ENCODE measurements around the gene BANF1. TPM values are rescaled to one million over a fixed set of nuclear protein-coding genes. Genes with fewer than 3 reads are reported as not detected.

BANF1 gene
- total RNA-seq, 1 experiment from 2014 or later, result 269 TPM

DNA sequence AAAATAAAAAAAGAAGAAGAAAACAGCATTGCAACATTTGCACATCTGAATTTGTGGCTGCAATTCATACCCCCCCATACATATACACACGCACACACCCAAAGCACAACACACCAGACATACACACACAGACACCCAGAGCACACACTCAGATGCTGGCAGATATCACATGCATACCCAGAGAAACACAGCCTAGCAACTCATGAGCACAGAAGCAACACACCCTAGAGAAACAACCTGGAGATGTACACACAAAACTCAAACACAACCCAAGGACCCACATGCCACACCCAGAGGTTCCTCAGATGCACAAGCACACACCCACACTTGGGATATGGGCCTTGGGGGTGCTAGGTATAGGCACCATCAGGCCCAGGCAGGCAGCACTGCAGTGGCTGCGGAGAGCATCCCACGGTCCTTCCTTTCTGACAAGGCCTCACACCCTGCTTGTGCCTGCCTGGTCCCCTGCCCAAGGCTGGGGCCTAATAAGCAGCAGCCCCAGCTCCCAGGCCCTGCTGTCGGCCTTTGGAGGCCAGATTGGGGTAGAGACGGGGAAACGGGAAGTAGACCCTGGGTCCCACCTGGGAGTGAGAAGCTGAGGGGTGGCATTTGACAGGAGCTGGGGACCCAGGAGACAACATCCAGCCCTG is 12.6 kb downstream of the BANF1 start:
- TF ChIP-seq ZNF396 (CRISPR knock-in tag; IDR thresholded peaks at IDR 0.05; ENCODE audit: borderline replicate concordance) (no peak), ZNF263 (CRISPR knock-in tag; IDR thresholded peaks at IDR 0.05; ENCODE audit: low read depth) (no peak), GRHL2 (CRISPR knock-in tag; IDR thresholded peaks at IDR 0.05; ENCODE audit: insufficient replicate concordance, severe bottlenecking) (no peak), ZNF232 (CRISPR knock-in tag; IDR thresholded peaks at IDR 0.05) (no peak), EMX1 (CRISPR knock-in tag; IDR thresholded peaks at IDR 0.05) (no peak), JAZF1 (CRISPR knock-in tag; IDR thresholded peaks at IDR 0.05) (no peak), ATF1 (CRISPR knock-in tag; IDR thresholded peaks at IDR 0.05) (no peak), NFATC4 (CRISPR knock-in tag; IDR thresholded peaks at IDR 0.05) (no peak), RELA (CRISPR knock-in tag; IDR thresholded peaks at IDR 0.05; ENCODE audit: borderline replicate concordance) (no peak), TCF7 (CRISPR knock-in tag; IDR thresholded peaks at IDR 0.05; ENCODE audit: low read depth) (no peak), CREB1 (CRISPR knock-in tag; IDR thresholded peaks at IDR 0.05) (no peak)
- TF ChIP-seq, protein P1, sequence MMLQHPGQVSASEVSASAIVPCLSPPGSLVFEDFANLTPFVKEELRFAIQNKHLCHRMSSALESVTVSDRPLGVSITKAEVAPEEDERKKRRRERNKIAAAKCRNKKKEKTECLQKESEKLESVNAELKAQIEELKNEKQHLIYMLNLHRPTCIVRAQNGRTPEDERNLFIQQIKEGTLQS (CRISPR knock-in tag; conservative IDR thresholded peaks at IDR 0.05), result no peak
- H3K27me3 Mint-ChIP-seq (ENCODE audit: low read depth), result peaks cover 22% of the 10 kb centered on the region
- no peaks in the 10 kb centered on the region for H3K4me1 Mint-ChIP-seq
- no peaks in the 10 kb centered on the region for H3K9me3 Mint-ChIP-seq
- POLR2A ChIA-PET, result no interaction called here
- DNase-seq (ENCODE audit: low spot score) (no peak), ATAC-seq (no peak)
- no peaks in the 10 kb centered on the region for H3K36me3 Mint-ChIP-seq
- no peak overlapping the region for H3K4me3 Mint-ChIP-seq
- CTCF ChIA-PET, result interaction anchor here (0.6 to 1.6 kb wide), 4 partner anchors 31 to 235 kb away, joined by 3 to 4 read pairs (median 4); partner anchors contain the start of gene CCDC85B
- no peak overlapping the region for H3K27ac Mint-ChIP-seq

DNA sequence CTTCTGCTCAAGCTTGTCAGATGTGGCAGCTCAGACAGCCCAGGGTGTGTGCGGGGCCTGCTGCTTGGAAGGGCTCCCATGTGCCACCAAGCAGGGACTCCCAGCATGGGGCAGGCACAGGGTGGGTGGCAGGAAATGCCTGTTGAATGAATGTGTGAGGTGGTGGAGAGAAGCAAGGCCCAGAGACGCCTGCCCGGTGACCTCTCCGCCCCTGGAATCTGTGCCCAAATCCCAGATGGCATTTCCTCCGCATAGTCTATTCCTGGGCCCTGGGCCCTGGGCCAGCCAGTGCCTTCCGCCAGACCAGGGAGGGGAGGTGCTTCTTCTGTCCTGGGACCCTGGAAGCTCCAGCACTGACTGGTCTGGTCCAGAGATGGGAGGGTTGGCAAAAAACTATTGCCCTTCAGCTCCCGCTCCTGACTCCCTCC is 13.2 kb downstream of the BANF1 start:
- peaks cover 18% of the 10 kb centered on the region for H3K27me3 Mint-ChIP-seq (ENCODE audit: low read depth)
- ChIA-PET POLR2A (no interaction called here), CTCF (interaction anchor here (0.6 to 1.6 kb wide), 4 partner anchors 30 to 235 kb away, joined by 3 to 4 read pairs (median 4); partner anchors contain the start of gene CCDC85B)
- no peak for ATAC-seq
- no peak overlapping the region for H3K4me3 Mint-ChIP-seq
- H3K9me3 Mint-ChIP-seq, result no peaks in the 10 kb centered on the region
- DNase-seq (ENCODE audit: low spot score), result no peak
- no peak overlapping the region for H3K27ac Mint-ChIP-seq
- TF ChIP-seq, protein P2, sequence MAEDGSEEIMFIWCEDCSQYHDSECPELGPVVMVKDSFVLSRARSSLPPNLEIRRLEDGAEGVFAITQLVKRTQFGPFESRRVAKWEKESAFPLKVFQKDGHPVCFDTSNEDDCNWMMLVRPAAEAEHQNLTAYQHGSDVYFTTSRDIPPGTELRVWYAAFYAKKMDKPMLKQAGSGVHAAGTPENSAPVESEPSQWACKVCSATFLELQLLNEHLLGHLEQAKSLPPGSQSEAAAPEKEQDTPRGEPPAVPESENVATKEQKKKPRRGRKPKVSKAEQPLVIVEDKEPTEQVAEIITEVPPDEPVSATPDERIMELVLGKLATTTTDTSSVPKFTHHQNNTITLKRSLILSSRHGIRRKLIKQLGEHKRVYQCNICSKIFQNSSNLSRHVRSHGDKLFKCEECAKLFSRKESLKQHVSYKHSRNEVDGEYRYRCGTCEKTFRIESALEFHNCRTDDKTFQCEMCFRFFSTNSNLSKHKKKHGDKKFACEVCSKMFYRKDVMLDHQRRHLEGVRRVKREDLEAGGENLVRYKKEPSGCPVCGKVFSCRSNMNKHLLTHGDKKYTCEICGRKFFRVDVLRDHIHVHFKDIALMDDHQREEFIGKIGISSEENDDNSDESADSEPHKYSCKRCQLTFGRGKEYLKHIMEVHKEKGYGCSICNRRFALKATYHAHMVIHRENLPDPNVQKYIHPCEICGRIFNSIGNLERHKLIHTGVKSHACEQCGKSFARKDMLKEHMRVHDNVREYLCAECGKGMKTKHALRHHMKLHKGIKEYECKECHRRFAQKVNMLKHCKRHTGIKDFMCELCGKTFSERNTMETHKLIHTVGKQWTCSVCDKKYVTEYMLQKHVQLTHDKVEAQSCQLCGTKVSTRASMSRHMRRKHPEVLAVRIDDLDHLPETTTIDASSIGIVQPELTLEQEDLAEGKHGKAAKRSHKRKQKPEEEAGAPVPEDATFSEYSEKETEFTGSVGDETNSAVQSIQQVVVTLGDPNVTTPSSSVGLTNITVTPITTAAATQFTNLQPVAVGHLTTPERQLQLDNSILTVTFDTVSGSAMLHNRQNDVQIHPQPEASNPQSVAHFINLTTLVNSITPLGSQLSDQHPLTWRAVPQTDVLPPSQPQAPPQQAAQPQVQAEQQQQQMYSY (CRISPR knock-in tag; IDR thresholded peaks at IDR 0.05), result no peak
- TF ChIP-seq, protein P3, sequence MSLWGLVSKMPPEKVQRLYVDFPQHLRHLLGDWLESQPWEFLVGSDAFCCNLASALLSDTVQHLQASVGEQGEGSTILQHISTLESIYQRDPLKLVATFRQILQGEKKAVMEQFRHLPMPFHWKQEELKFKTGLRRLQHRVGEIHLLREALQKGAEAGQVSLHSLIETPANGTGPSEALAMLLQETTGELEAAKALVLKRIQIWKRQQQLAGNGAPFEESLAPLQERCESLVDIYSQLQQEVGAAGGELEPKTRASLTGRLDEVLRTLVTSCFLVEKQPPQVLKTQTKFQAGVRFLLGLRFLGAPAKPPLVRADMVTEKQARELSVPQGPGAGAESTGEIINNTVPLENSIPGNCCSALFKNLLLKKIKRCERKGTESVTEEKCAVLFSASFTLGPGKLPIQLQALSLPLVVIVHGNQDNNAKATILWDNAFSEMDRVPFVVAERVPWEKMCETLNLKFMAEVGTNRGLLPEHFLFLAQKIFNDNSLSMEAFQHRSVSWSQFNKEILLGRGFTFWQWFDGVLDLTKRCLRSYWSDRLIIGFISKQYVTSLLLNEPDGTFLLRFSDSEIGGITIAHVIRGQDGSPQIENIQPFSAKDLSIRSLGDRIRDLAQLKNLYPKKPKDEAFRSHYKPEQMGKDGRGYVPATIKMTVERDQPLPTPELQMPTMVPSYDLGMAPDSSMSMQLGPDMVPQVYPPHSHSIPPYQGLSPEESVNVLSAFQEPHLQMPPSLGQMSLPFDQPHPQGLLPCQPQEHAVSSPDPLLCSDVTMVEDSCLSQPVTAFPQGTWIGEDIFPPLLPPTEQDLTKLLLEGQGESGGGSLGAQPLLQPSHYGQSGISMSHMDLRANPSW (CRISPR knock-in tag; conservative IDR thresholded peaks at IDR 0.05; ENCODE audit: low read depth), result no peak
- H3K4me1 Mint-ChIP-seq, result no peaks in the 10 kb centered on the region
- no peaks in the 10 kb centered on the region for H3K36me3 Mint-ChIP-seq
